IPS-20b (cell line): ENCODE results near the gene C3orf85.

Experiments
- H3K27ac ChIP-seq: one replicate; pipeline ENCODE4 v1.5.1; 2013; ENCODE audit warnings: low read length
- H3K27me3 ChIP-seq: 2 replicates; pipeline ENCODE4 v1.6.1; 2013; ENCODE audit warnings: mild to moderate bottlenecking, low read length, inconsistent platforms; ENCODE audit not compliant: insufficient read depth
- H3K36me3 ChIP-seq: 2 replicates; pipeline ENCODE4 v1.6.1; 2013; ENCODE audit warnings: low read depth, mild to moderate bottlenecking, inconsistent platforms, low read length, moderate library complexity; ENCODE audit not compliant: insufficient read depth
- H3K4me1 ChIP-seq: 2 replicates; pipeline ENCODE4 v1.6.1; 2013; ENCODE audit warnings: mild to moderate bottlenecking, control low read depth, inconsistent platforms, low read length, moderate library complexity; ENCODE audit not compliant: insufficient read depth
- H3K4me3 ChIP-seq: 2 replicates; pipeline ENCODE4 v1.5.1; 2013; ENCODE audit warnings: mild to moderate bottlenecking, low read length, inconsistent platforms
- H3K9ac ChIP-seq: 2 replicates; pipeline ENCODE4 v1.6.1; 2013; ENCODE audit warnings: low read depth, mild to moderate bottlenecking, inconsistent platforms, low read length, moderate library complexity
- H3K9me3 ChIP-seq: 2 replicates; pipeline ENCODE4 v1.6.1; 2013; ENCODE audit warnings: mild to moderate bottlenecking, low read depth, low read length, inconsistent platforms; ENCODE audit not compliant: insufficient read depth

Gene C3orf85

GRCh38 chr3:109136523-109136922 lies at the start of gene C3orf85:
Gene C3orf85, plus strand, starts transcription at chr3:109136719. Its CDS starts 129 bp downstream, at chr3:109136848.
- no peaks in the 10 kb centered on the region for H3K9me3 ChIP-seq
- H3K9ac ChIP-seq, result no peak within 1 kb of the TSS
- no peak within 1 kb of the TSS for H3K27ac ChIP-seq
- no peaks in the 10 kb centered on the region for H3K36me3 ChIP-seq
- H3K4me1 ChIP-seq, result no peaks in the 10 kb centered on the region
- H3K27me3 ChIP-seq, result no peaks in the 10 kb centered on the region
- H3K4me3 ChIP-seq, result no peak within 1 kb of the TSS

- H3K4me1 ChIP-seq, result no peaks in the 10 kb centered on the region
- no peaks in the 10 kb centered on the region for H3K36me3 ChIP-seq
- no peak overlapping the region for H3K9ac ChIP-seq
- H3K27ac ChIP-seq, result no peak overlapping the region
- no peaks in the 10 kb centered on the region for H3K27me3 ChIP-seq
- H3K9me3 ChIP-seq, result no peaks in the 10 kb centered on the region
- H3K4me3 ChIP-seq, result no peak overlapping the region
Measured at GRCh38 chr3:109089265-109089664, 47.3 kb upstream of the C3orf85 start.

GRCh38 chr3:109091846-109092245 lies 44.7 kb upstream of the C3orf85 start:
- Histone ChIP-seq H3K27me3 (no peaks in the 10 kb centered on the region), H3K9ac (no peak overlapping the region), H3K36me3 (no peaks in the 10 kb centered on the region), H3K4me3 (no peak overlapping the region), H3K9me3 (no peaks in the 10 kb centered on the region), H3K27ac (no peak overlapping the region), H3K4me1 (no peaks in the 10 kb centered on the region)

- Histone ChIP-seq H3K27me3 (no peaks in the 10 kb centered on the region), H3K9ac (no peak overlapping the region), H3K27ac (no peak overlapping the region), H3K4me1 (no peaks in the 10 kb centered on the region), H3K36me3 (no peaks in the 10 kb centered on the region), H3K4me3 (no peak overlapping the region), H3K9me3 (no peaks in the 10 kb centered on the region)
Measured at GRCh38 chr3:109093561-109093960, 43.0 kb upstream of the C3orf85 start.

GRCh38 chr3:109095166-109095565 lies 41.4 kb upstream of the C3orf85 start:
- Histone ChIP-seq H3K27me3 (no peaks in the 10 kb centered on the region), H3K27ac (no peak overlapping the region), H3K36me3 (no peaks in the 10 kb centered on the region), H3K4me1 (no peaks in the 10 kb centered on the region), H3K9ac (no peak overlapping the region), H3K9me3 (no peaks in the 10 kb centered on the region), H3K4me3 (no peak overlapping the region)

GRCh38 chr3:109098079-109098644 lies 38.4 kb upstream of the C3orf85 start:
- Histone ChIP-seq H3K27ac (no peak overlapping the region), H3K36me3 (no peaks in the 10 kb centered on the region), H3K9me3 (no peaks in the 10 kb centered on the region), H3K4me1 (no peaks in the 10 kb centered on the region), H3K4me3 (no peak overlapping the region), H3K9ac (no peak overlapping the region), H3K27me3 (no peaks in the 10 kb centered on the region)

- H3K4me3 ChIP-seq, result no peak overlapping the region
- H3K9ac ChIP-seq, result no peak overlapping the region
Measured at GRCh38 chr3:109109574-109109973, 26.9 kb upstream of the C3orf85 start.

GRCh38 chr3:109112946-109113760 lies 23.4 kb upstream of the C3orf85 start:
- no peaks in the 10 kb centered on the region for H3K36me3 ChIP-seq
- H3K9me3 ChIP-seq, result no peaks in the 10 kb centered on the region
- H3K4me3 ChIP-seq, result no peak overlapping the region
- H3K27me3 ChIP-seq, result no peaks in the 10 kb centered on the region
- H3K9ac ChIP-seq, result no peak overlapping the region
- H3K27ac ChIP-seq, result no peak overlapping the region
- no peaks in the 10 kb centered on the region for H3K4me1 ChIP-seq

More at GRCh38 chr3:109109574-109109973, 26.9 kb upstream of the C3orf85 start:
- Histone ChIP-seq H3K4me1 (no peaks in the 10 kb centered on the region), H3K27ac (no peak overlapping the region), H3K36me3 (no peaks in the 10 kb centered on the region), H3K27me3 (no peaks in the 10 kb centered on the region), H3K9me3 (no peaks in the 10 kb centered on the region)

GRCh38 chr3:109114746-109115145 lies 21.8 kb upstream of the C3orf85 start:
- Histone ChIP-seq H3K27me3 (no peaks in the 10 kb centered on the region), H3K4me1 (no peaks in the 10 kb centered on the region), H3K36me3 (no peaks in the 10 kb centered on the region), H3K9me3 (no peaks in the 10 kb centered on the region), H3K9ac (no peak overlapping the region), H3K4me3 (no peak overlapping the region), H3K27ac (no peak overlapping the region)

GRCh38 chr3:109115451-109115850 lies 21.1 kb upstream of the C3orf85 start:
- no peaks in the 10 kb centered on the region for H3K36me3 ChIP-seq
- H3K9ac ChIP-seq, result no peak overlapping the region
- no peaks in the 10 kb centered on the region for H3K4me1 ChIP-seq
- H3K27ac ChIP-seq, result no peak overlapping the region
- H3K9me3 ChIP-seq, result no peaks in the 10 kb centered on the region
- no peaks in the 10 kb centered on the region for H3K27me3 ChIP-seq
- H3K4me3 ChIP-seq, result no peak overlapping the region

- no peak overlapping the region for H3K4me3 ChIP-seq
- H3K9ac ChIP-seq, result no peak overlapping the region
Measured at GRCh38 chr3:109116031-109116430, 20.5 kb upstream of the C3orf85 start.

GRCh38 chr3:109117939-109118338 lies 18.6 kb upstream of the C3orf85 start, which contains the start of gene MORC1:
Gene MORC1, minus strand, starts transcription at chr3:109118134. Its CDS starts 75 bp downstream, at chr3:109118059.
- no peaks in the 10 kb centered on the region for H3K36me3 ChIP-seq
- H3K4me3 ChIP-seq, result no peak within 1 kb of the TSS
- no peaks in the 10 kb centered on the region for H3K27me3 ChIP-seq
- H3K9me3 ChIP-seq, result no peaks in the 10 kb centered on the region
- H3K4me1 ChIP-seq, result no peaks in the 10 kb centered on the region
- H3K9ac ChIP-seq, result no peak within 1 kb of the TSS
- no peak within 1 kb of the TSS for H3K27ac ChIP-seq

More at GRCh38 chr3:109116031-109116430, 20.5 kb upstream of the C3orf85 start:
- Histone ChIP-seq H3K36me3 (no peaks in the 10 kb centered on the region), H3K9me3 (no peaks in the 10 kb centered on the region), H3K27ac (no peak overlapping the region), H3K27me3 (no peaks in the 10 kb centered on the region), H3K4me1 (no peaks in the 10 kb centered on the region)
